OCI-LY1 (cell line): ENCODE results near the gene BTRC.

Source experiments
- H2AFZ ChIP-seq: fragments of 200-600 bp; sonication (generic), shearing (Covaris generic); 2 replicates; pipeline ENCODE4 v1.6.0; 2014; ENCODE audit warnings: antibody characterized with exemption, mild to moderate bottlenecking, low read length
- H3F3A ChIP-seq: fragments of 200-600 bp; sonication (generic), shearing (Covaris generic); 2 replicates; pipeline ENCODE4 v1.6.0; 2014; ENCODE audit warnings: mild to moderate bottlenecking, antibody characterized with exemption, low read length, moderate library complexity; ENCODE audit not compliant: insufficient read depth
- H3K27ac ChIP-seq: fragments of 200-600 bp; sonication (generic); 2 replicates; pipeline ENCODE4 v1.5.1; 2014; ENCODE audit warnings: low read length, mixed run types, mild to moderate bottlenecking, low read depth; ENCODE audit not compliant: poor library complexity, severe bottlenecking
- H3K27me3 ChIP-seq: fragments of 200-600 bp; sonication (generic); 2 replicates; pipeline ENCODE4 v1.6.0; 2014; ENCODE audit warnings: antibody characterized with exemption, mild to moderate bottlenecking, low read length, moderate library complexity; ENCODE audit not compliant: insufficient read depth
- H3K36me3 ChIP-seq: fragments of 200-600 bp; sonication (generic); 2 replicates; pipeline ENCODE4 v1.6.1; 2014; ENCODE audit warnings: mild to moderate bottlenecking, antibody characterized with exemption, low read length, moderate library complexity, mixed read lengths; ENCODE audit not compliant: insufficient read depth
- H3K4me1 ChIP-seq: fragments of 200-600 bp; sonication (generic); 2 replicates; pipeline ENCODE4 v1.5.1; 2014; ENCODE audit warnings: mild to moderate bottlenecking, low read length, moderate library complexity; ENCODE audit not compliant: insufficient read depth, severe bottlenecking
- H3K4me2 ChIP-seq: fragments of 200-600 bp; sonication (generic), shearing (Covaris generic); 2 replicates; pipeline ENCODE4 v1.6.1; 2014; ENCODE audit warnings: low read length
- H3K4me3 ChIP-seq: fragments of 200-600 bp; sonication (generic); 2 replicates; pipeline ENCODE4 v1.5.1; 2014; ENCODE audit warnings: low read length, low read depth, mild to moderate bottlenecking, mixed read lengths; ENCODE audit not compliant: poor library complexity, severe bottlenecking
- H3K79me2 ChIP-seq: fragments of 200-600 bp; shearing (Covaris generic); 2 replicates; pipeline ENCODE4 v1.6.1; 2016; ENCODE audit warnings: mixed run types, low read length, mixed read lengths; ENCODE audit not compliant: insufficient read depth
- H3K9ac ChIP-seq: fragments of 200-600 bp; sonication (generic), shearing (Covaris generic); 2 replicates; pipeline ENCODE4 v1.6.1; 2014; ENCODE audit warnings: mild to moderate bottlenecking, low read length, mixed read lengths
- H3K9me2 ChIP-seq: fragments of 200-600 bp; sonication (generic), shearing (Covaris generic); 2 replicates; pipeline ENCODE4 v1.6.1; 2014; ENCODE audit warnings: low read depth, mild to moderate bottlenecking, low read length, mixed read lengths
- H3K9me3 ChIP-seq: fragments of 200-600 bp; shearing (Covaris generic); 2 replicates; pipeline ENCODE4 v1.6.1; 2014; ENCODE audit warnings: low read length, mixed read lengths
- H4K20me1 ChIP-seq: fragments of 200-600 bp; sonication (generic), shearing (Covaris generic); 2 replicates; pipeline ENCODE4 v1.6.0; 2016; ENCODE audit warnings: mild to moderate bottlenecking, low read length; ENCODE audit not compliant: insufficient read depth
- EZH2 ChIP-seq: fragments of 200-600 bp; sonication (generic), shearing (Covaris generic); IDR thresholded peaks from 2 replicates; pipeline ENCODE4 v1.8.0; 2017; ENCODE audit warnings: borderline replicate concordance, mixed run types, mild to moderate bottlenecking, antibody characterized with exemption, low read length, moderate library complexity, mixed read lengths
- TF ChIP-seq, protein P1 (sequence below): fragments of 200-600 bp; sonication (generic), shearing (Covaris generic); IDR thresholded peaks from 2 replicates; pipeline ENCODE4 v1.5.1; 2017; ENCODE audit warnings: mild to moderate bottlenecking, antibody characterized with exemption, low read length, moderate library complexity, mixed read lengths

The BTRC gene

DNA sequence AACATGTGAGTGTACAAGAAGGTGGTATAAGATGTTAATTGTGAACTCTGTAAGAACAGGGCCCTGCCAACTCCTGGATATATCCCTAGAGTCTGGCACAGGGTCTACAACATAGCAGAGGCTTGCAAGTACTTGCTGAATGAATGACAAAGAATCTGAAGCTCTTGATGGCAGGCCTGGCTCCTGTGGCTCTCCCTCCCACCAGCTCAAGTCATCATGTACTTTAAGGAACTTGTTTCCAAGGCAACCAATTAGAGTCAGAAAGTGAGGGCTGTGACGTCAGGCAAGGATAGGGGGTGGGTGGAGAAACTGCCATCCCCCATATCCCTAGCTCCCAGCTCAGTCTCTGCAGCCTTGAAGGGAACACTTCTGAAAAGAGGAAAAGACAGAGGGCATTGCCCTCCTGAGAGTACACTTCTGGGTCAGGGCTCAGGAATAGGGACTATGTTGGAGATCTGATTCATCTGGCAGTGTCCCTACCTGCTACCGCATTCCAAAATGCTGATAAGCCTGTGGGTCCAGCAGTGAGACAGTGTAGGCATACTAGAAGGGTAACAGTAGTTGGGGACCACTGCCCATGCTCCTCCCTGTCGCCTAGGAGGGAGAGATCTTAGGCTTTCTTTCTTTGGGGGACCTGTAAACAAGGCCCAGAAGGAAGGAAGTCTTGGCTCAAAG is 34.6 kb upstream of the BTRC start:
- Histone ChIP-seq H3K4me1 (no peaks in the 10 kb centered on the region), H3K27ac (no peak overlapping the region)
- TF ChIP-seq, protein P1, sequence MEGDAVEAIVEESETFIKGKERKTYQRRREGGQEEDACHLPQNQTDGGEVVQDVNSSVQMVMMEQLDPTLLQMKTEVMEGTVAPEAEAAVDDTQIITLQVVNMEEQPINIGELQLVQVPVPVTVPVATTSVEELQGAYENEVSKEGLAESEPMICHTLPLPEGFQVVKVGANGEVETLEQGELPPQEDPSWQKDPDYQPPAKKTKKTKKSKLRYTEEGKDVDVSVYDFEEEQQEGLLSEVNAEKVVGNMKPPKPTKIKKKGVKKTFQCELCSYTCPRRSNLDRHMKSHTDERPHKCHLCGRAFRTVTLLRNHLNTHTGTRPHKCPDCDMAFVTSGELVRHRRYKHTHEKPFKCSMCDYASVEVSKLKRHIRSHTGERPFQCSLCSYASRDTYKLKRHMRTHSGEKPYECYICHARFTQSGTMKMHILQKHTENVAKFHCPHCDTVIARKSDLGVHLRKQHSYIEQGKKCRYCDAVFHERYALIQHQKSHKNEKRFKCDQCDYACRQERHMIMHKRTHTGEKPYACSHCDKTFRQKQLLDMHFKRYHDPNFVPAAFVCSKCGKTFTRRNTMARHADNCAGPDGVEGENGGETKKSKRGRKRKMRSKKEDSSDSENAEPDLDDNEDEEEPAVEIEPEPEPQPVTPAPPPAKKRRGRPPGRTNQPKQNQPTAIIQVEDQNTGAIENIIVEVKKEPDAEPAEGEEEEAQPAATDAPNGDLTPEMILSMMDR, result no peak

DNA sequence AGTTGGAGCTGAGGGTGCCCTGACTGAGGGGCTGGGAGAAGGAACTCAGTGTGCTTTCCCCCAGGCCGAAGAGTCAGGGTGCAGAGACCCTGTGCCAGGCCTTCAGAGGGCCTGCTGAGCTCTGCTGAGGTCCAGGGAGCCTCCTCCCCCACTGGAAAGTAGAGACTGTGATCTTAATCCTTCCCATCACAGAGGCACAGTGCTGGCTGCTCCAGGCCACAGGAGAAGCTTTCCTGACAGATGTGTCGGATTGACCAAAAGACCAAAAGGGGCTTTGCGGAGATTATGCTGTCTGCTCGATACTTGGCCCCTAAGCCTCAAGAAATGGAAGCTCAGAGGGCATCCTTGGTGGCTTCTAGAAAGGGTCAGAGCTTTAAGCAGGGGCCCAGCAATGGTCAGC is 32.9 kb upstream of the BTRC start:
- TF ChIP-seq EZH2, result no peak
- TF ChIP-seq, protein P1, result no peak
- no peaks in the 10 kb centered on the region for H3F3A ChIP-seq
- H2AFZ ChIP-seq, result no peak overlapping the region
- no peaks in the 10 kb centered on the region for H3K36me3 ChIP-seq
- H3K9me2 ChIP-seq, result no peaks in the 10 kb centered on the region
- H3K27me3 ChIP-seq, result no peaks in the 10 kb centered on the region
- no peaks in the 10 kb centered on the region for H3K4me1 ChIP-seq
- H3K4me2 ChIP-seq, result no peak overlapping the region
- no peaks in the 10 kb centered on the region for H3K79me2 ChIP-seq
- H3K9me3 ChIP-seq, result no peaks in the 10 kb centered on the region
- no peaks in the 10 kb centered on the region for H4K20me1 ChIP-seq
- H3K27ac ChIP-seq, result no peak overlapping the region
- H3K4me3 ChIP-seq, result no peak overlapping the region
- H3K9ac ChIP-seq, result no peak overlapping the region

More for the DNA sequence above, 34.6 kb upstream of the BTRC start:
- no peak overlapping the region for H2AFZ ChIP-seq
- no peaks in the 10 kb centered on the region for H4K20me1 ChIP-seq
- H3K9ac ChIP-seq, result no peak overlapping the region
- no peak overlapping the region for H3K4me3 ChIP-seq
- no peaks in the 10 kb centered on the region for H3K36me3 ChIP-seq
- H3K79me2 ChIP-seq, result no peaks in the 10 kb centered on the region
- H3K9me2 ChIP-seq, result no peaks in the 10 kb centered on the region
- H3K4me2 ChIP-seq, result no peak overlapping the region
- no peaks in the 10 kb centered on the region for H3F3A ChIP-seq
- no peaks in the 10 kb centered on the region for H3K9me3 ChIP-seq
- no peaks in the 10 kb centered on the region for H3K27me3 ChIP-seq

DNA sequence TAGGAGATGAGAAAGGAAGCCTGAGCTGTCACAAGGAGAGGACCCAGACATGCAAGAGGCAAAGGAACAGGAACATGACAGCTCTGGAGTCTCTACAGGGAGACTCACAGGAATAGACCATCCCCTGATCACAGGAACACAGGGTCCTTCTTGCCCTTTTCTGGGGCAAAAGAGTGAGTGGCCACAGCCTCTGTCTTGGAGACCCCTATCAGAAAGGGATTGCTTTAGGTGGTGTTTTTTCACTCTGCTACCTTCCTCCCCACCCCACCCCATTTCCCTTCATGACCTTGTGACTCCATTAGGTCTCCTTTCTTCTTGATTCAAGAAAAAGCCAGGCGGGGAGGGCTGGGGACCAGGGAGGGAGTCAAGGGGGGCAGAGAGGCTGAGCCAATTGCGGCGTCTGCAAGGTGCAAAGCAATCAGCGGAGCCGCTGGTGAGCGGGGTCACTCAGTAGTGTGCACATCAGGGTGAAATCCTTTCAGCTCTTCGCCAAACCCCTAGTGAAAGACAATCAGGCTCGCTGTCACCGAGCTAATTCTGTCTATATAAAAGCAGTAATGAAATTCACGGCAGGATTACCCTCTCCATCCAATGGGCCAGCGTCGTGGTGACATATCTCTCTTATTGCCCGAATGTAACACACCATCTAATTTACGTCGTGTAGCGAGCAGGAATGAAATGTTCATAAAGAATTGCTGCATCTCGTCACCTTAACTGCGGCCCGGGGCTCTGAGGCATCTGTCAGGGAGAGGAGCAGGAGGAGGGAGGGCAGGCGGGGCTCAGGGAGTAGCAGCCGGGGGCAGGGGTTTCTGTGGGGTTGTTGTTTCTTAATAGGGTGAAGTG is 31.5 kb upstream of the BTRC start:
- H3K36me3 ChIP-seq, result no peaks in the 10 kb centered on the region
- no peak for TF ChIP-seq EZH2
- TF ChIP-seq, protein P1, result no peak
- no peak overlapping the region for H3K9ac ChIP-seq
- H3K4me1 ChIP-seq, result no peaks in the 10 kb centered on the region
- no peaks in the 10 kb centered on the region for H3K27me3 ChIP-seq
- no peak overlapping the region for H3K4me3 ChIP-seq
- H3K9me3 ChIP-seq, result no peaks in the 10 kb centered on the region
- H2AFZ ChIP-seq, result no peak overlapping the region
- H3K9me2 ChIP-seq, result no peaks in the 10 kb centered on the region
- no peaks in the 10 kb centered on the region for H4K20me1 ChIP-seq
- no peak overlapping the region for H3K4me2 ChIP-seq
- H3F3A ChIP-seq, result no peaks in the 10 kb centered on the region
- no peak overlapping the region for H3K27ac ChIP-seq
- H3K79me2 ChIP-seq, result no peaks in the 10 kb centered on the region
